NCI-H187 (cell line): ENCODE data around the gene MAN2A1.
"Not testable (repeated sequence)": the region's sequence is repeated elsewhere in the genome, so short reads cannot be mapped to it uniquely, and the experiment has no call there.

Source experiments
- DNase-seq, 2 experiments: peaks; one replicate each; lab custom pipeline; 2025; lab: John Stamatoyannopoulos, UW

Gene MAN2A1

GRCh38 chr5:109868737-109869136 is 179.0 kb downstream of the MAN2A1 start:
- DNase-seq: no peak

GRCh38 chr5:109873687-109874086 is 184.0 kb downstream of the MAN2A1 start:
- no peak for DNase-seq

GRCh38 chr5:109874108-109874507 is 184.4 kb downstream of the MAN2A1 start:
- no peak for DNase-seq

- DNase-seq: no peak
Measured at GRCh38 chr5:109876030-109876725, 186.5 kb downstream of the MAN2A1 start.

- DNase-seq: no peak
Measured at GRCh38 chr5:109876941-109877669, 187.4 kb downstream of the MAN2A1 start.

GRCh38 chr5:109877670-109878045 is 187.9 kb downstream of the MAN2A1 start:
- DNase-seq: no peak

GRCh38 chr5:109878887-109879286 is 189.2 kb downstream of the MAN2A1 start:
- no peak for DNase-seq

- no peak for DNase-seq
Measured at GRCh38 chr5:109880907-109881685, 191.4 kb downstream of the MAN2A1 start.

- DNase-seq: no peak
Measured at GRCh38 chr5:109882546-109882945, 192.8 kb downstream of the MAN2A1 start.

GRCh38 chr5:109884676-109885075 is 194.9 kb downstream of the MAN2A1 start:
- no peak for DNase-seq

- no peak for DNase-seq
Measured at GRCh38 chr5:109885205-109885604, 195.5 kb downstream of the MAN2A1 start.

GRCh38 chr5:109888989-109889388 is 199.3 kb downstream of the MAN2A1 start:
- no peak for DNase-seq

- DNase-seq: not testable (repeated sequence)
Measured at GRCh38 chr5:109893271-109893670, 203.5 kb downstream of the MAN2A1 start.

GRCh38 chr5:109898269-109899162 is 208.8 kb downstream of the MAN2A1 start:
- no peak for DNase-seq

GRCh38 chr5:109899163-109899535 is 209.4 kb downstream of the MAN2A1 start:
- DNase-seq: no peak

- DNase-seq: no peak
Measured at GRCh38 chr5:109900461-109900860, 210.7 kb downstream of the MAN2A1 start.

- peak in 1 of 2 experiments; percentile 2 for DNase-seq
Measured at GRCh38 chr5:109900911-109901627, 211.3 kb downstream of the MAN2A1 start.

GRCh38 chr5:109901628-109901981 is 211.9 kb downstream of the MAN2A1 start:
- DNase-seq: no peak

GRCh38 chr5:109903061-109903460 is 213.3 kb downstream of the MAN2A1 start:
- no peak for DNase-seq

- no peak for DNase-seq
Measured at GRCh38 chr5:109905906-109906305, 216.2 kb downstream of the MAN2A1 start.

GRCh38 chr5:109907189-109907588 is 217.5 kb downstream of the MAN2A1 start:
- no peak for DNase-seq
